Measurements from ENCODE around the gene TMEM37.
A peak's percentile ranks its signal among the peaks of the same experiment; 100 is the strongest.

TMEM37 gene

DNA sequence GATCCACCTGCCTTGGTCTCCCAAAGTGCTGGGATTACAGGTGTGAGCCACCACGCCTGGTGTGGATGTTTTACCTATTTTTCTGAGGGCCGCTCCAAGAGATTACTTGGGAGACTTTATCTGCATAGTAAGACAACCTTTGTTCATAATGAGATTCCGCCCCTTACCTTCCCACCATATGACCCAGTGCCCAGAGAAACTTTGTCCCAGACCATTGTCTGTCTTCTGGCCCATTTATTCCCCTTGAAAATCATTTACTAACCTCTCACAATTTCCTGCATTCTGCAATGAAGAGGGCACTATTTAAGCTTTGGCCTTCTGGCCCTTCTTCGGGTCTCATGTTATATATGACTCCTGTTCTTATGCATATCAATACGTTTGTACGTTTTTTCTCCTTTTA, 13.7 kb upstream of the TMEM37 start:
- no peak for DNase-seq (ENCODE audit: low spot score)

DNA sequence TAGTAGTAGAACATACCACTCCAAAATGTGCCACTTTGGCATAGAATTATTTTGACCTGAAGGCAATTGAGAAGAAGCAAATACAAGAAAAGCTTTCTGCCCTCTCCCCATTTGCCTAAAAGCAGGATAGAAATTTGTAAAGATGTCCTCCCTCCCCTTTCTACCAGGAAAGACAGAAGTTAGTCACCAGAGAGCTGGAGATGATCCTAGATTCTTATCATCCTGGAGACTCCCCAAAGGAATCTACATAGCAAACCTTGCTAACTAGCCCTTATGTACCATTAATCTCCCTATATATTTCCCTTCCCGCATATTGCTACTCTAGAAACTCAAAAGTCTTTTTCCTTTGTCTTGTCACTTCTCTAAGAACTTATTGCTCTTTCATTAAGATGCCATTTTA, 12.6 kb upstream of the TMEM37 start:
- no peak for DNase-seq (ENCODE audit: low spot score)

DNA sequence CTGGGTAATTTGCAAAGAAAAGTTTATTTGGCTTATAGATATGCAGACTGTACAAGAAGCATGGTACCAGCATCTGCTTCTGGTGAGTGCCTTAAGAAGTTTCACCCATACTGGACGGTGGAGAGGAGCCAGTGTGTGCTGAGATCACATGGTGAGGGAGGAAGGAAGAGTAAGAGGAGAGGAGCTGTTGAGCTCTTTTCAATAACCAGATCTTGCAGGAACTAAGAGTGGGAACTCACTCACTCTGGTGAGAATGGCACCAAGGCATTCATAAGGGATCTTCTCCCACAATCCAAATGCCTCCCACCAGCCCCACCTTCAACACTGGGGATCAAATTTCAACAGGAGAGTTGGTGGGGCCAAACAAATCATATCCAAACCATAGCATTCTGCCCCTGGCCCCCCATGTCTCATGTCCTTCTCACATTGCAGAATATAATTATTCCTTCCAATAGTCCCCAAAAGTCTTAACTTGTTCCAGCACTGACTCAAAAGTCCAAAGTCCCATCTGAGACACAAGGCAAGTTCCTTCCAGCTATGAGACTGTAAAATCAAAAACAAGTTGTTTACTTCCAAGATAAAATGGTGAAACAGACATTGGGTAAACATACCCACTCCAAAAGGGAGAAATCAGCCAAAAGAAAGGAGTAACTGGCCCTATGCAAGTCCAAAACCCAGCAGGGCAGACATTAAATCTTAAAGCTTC, 11.7 kb upstream of the TMEM37 start:
- DNase-seq (ENCODE audit: low spot score) = no peak

DNA sequence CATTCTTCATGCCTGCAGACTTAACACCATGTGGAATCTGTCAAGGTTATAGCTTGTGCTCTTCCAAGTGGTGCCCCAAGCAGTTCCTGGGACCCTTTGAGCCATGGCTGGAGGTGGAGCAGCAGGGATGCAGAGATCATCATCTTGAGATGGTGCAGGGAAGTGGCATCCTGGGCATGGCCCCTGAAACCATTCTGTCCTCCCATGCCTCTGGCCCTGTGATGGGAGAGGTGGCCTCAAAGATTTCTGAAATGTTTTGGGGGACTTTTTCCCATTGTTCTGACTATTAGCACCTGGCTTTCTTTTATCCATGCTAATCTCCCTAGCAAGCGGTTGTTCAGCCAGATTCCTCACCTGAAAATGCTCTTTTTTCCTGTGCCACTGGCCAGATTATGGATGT, 10.3 kb upstream of the TMEM37 start:
- no peak for DNase-seq (ENCODE audit: low spot score)

DNA sequence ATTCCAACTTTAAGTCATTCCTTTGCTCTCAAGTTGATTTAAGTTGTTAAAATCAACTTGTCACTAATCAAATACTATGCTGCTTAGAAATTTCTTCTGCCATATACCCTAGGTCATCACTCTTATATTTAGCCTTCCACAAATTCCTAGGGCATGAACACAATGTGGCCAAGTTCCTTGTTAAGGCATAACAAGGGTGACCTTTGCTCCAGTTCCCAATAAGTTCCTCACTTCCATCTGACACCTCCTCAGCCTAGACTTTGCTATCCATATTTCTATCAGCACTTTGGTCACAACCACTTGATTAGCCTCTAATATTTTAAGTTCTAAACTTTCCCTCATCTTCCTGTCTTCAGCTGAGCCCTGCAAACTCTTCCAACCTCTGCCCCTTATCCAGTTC, 9.9 kb upstream of the TMEM37 start:
- DNase-seq (ENCODE audit: low spot score) = no peak

DNA sequence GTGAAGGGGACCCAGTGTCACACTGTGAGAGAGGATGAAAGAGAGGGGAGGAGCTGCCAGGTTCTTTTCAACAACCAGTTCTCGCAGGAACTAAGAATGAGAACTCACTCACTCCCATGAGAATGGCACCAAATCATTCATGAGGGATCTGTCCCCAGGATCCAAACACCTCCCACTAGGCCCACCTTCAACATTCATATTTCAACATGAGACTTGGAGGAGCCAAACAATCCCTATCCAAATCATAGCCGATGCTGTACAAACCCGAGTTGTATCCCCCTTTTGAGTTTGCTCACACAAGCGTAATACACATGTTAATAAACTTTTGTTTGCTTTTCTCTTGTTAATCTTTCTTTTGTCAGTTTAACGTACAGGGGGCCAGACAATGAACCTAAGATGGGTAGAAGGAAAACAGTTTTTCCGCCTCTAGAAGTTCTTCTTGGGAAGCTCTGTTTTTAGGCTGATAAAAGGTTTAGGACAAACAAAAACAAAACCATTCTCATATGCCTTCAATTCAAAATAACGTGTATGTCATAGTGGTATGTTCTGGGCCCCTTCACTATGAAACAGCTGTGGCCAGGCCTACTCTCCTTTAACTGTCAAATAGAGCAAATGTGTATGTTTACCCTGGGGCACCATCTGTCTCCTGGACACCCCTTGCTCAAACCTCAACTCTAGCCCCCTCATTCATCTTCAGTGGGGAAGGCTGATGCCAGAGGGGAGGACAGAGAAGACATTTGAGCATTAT, 9.1 kb upstream of the TMEM37 start:
- DNase-seq (ENCODE audit: low spot score) = no peak

DNA sequence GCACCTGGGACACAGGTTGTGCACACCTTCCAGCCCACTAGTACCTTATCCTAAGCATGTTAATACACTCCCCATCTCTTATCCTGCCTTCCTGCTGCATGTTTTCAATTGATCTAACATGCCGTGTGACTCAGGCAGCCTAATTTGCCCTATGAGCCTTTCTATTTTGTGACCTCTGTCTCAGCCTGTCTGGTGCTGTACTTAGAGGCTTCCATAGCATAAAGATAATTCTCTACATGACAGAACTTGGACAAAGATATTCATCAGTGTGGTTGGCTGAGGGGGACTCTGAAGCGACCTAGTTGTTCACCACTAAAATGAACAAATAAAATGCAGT, 8.6 kb upstream of the TMEM37 start:
- no peak for DNase-seq (ENCODE audit: low spot score)

DNA sequence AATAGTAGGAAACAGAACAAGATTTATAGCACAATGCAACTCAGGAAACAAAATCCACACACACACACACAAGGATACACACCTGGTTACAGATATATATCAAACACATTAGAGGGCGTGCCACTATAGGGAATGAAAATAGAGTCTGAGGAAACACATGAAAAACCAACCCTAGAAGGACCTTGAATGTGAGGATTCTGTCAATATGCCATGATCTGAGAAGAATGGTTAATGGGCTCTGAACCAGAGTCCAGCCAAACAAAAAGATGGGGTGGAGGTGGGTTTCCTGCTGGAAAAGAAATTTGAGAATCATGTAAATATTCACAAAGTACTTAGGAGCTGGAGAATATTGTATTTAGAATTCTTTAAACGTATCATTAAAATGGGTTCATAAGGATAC, 7.8 kb upstream of the TMEM37 start:
- DNase-seq (ENCODE audit: low spot score) = no peak

DNA sequence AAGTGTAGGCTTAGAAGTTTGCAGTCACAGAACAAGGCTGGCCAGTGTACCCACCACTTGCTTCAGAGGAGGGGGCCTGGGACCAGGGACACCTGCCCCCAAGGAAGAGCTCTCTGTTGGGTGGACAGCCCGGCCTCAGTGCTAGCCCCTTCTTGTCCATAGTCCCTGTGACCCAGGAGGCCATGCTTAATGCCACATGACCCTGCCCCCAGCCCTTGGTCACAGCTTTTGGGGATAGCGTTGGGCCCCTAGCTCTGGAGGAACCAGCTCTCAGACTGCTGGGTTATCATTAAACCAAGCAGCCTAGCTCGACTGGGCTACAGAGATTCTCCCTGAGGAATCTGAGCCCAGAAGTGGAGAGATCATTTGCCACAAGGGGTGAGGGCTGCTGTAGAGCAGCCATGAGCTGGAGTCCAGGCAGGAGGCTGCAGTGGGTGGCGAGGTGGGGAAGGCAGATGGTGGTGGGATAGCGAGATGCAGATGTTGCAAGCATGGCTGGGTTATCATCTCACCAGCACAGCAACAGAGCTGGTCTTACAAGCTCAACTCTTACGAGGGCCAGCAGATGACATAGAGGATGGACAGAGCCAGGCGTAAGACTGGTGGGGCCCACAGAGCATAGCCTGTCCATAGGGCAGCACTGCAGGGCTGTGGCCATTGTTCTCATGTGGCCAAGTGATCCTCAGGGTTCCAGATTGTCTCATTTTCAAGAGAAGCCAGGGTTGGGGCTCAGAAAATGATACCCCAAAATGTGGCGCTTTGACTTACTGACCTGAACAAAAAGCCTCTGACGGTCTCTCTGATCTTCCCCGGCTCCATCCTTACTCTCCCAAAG, 7.2 kb upstream of the TMEM37 start:
- no peak for DNase-seq (ENCODE audit: low spot score)

DNA sequence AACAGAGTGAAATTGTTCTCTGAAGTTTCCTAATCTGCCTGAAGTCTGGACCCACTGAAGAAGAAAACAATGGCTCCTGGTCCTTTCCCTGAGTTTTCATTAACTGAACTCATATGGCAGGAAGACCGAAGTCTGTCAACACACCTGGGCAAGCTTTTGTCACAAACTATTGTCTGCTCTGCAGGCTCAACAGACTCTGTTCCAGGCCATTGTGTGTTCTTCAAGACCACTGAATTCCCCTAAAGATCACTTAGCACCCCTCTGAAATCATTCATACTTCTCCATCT, 6.6 kb upstream of the TMEM37 start:
- DNase-seq (ENCODE audit: low spot score) = no peak

DNA sequence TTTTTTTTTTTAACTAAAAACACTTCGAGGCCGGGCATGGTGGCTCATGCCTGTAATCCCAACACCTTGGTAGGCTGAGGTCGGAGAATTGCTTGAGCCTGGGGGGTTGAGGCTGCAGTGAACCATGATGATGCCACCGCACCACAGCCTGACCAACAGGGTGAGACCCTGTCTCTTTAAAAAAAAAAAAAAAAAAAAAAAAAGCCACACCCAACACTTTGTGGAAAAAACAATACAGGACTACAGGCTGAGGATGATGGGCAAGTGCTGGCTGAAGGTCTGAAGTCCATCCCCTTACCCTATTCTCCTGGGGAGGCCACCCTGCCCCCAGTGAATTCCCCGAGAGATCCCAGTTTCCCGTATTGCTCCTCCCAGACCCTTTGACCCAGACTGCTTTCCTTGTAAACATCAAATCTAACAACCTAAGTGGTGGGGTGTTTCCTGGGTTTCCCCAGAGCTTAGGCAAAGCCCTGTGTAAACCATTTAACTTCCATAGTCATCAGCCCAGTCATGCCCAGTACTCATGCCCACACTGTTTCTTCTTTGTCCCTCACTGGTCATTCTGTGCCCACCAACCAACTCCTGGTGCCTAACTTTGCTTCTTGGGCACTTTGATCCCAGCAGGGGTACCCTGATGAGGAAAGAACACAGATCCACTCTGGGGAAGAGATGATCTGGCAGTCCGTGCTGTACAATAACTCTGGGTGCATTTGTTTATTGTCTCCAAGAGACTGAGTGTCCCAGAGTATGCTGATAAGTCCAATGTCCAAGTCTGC, 5.8 kb upstream of the TMEM37 start:
- peak; percentile 73 for DNase-seq (ENCODE audit: low spot score)

DNA sequence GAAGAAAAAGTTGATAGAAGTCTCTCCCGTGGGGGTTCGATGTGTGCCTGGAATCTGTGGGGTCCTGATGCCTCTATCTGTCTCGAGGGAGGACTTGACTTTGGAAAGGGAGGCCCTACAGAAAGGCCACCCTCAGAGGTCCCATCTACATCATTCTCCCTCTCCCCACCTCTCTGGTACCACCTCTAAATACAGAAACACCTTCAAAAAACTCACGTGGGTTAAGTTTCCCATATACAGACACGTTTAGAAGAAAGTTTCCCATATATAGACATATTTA, 5.3 kb upstream of the TMEM37 start:
- DNase-seq (ENCODE audit: low spot score) = no peak

DNA sequence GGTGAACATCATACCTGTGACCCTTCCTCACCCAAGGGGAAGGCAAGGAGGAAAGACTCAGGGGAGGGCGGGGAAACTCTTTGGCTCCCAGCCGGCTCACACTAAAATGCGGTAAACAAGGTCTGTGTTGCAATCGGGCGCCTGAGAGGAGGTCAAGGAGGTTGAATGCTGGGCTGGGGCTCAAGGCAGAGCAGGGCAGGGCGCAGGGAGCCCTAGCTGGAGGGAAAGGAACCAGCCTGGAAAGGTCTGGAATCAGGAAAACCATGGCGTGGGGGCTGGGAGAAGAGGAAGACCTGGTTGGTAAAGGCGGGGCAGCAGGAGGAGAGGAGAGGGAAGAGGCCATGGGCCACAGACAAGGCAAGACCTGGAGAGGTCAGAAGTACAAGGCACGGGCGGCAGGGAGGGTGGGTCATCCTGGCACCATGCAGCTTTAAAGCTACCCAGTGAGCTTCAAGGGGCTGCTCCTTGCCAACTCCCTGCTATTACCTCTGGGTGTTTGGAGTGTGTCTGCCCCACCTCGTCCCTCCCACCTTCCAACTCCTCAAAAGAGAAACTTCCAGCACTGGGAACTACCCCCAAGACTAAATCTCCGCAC, 4.8 kb upstream of the TMEM37 start:
- DNase-seq (ENCODE audit: low spot score) = peak; percentile 68

DNA sequence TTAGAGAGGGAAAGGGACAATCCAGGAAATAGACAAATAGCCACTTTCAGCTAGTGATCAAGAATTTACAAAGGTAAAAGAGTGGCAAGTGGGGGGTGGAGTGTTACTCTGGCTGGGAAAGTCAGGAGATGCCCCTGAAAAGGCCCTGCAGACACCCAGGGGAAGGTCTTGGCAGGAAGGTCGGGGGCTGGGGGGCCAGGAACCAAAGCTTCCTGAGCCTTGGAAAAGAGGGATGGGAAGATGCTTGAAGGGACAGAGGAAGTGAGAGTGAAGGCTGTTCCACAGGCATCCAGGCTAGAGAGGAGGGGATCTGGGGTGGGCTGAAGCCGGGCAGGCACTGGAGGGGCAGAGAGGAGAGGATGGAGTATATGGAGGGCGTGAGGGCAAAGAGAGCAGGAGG, 3.9 kb upstream of the TMEM37 start:
- no peak for DNase-seq (ENCODE audit: low spot score)

DNA sequence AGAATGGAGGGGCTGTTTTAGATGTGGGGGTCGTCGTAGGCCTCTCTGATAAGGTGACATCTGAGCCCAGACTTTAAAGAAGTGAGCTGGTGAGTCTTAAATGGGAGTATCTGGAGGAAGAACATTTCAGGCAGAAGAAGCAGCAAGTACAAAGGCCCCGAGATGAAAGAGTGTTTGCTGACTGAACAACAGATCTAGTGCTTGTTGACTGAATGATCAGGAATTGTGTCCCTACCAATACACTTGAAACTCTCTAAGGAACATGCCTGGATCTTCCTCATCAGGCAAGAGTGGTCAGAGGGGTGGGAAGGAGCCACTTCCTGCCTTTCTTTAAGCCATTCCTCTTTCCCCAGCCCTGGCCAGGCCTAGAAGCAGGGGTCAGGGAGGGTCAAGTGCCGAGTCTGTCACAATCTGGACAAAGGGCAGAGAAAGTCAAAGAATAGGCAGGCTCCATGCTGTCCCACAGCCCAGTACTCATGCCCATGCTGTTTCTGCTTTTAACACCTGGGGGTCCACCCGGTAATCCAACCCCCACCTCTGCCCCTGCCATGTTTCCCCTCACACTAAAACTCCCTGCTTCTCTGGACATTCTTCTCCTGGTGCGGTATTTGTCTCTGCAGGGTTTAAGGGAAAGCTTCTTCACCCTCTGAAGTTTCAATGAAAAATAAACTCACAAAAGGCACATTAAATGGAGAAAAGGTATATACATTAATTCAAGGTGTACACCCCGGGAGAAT, 3.0 kb upstream of the TMEM37 start:
- DNase-seq (ENCODE audit: low spot score) = no peak

DNA sequence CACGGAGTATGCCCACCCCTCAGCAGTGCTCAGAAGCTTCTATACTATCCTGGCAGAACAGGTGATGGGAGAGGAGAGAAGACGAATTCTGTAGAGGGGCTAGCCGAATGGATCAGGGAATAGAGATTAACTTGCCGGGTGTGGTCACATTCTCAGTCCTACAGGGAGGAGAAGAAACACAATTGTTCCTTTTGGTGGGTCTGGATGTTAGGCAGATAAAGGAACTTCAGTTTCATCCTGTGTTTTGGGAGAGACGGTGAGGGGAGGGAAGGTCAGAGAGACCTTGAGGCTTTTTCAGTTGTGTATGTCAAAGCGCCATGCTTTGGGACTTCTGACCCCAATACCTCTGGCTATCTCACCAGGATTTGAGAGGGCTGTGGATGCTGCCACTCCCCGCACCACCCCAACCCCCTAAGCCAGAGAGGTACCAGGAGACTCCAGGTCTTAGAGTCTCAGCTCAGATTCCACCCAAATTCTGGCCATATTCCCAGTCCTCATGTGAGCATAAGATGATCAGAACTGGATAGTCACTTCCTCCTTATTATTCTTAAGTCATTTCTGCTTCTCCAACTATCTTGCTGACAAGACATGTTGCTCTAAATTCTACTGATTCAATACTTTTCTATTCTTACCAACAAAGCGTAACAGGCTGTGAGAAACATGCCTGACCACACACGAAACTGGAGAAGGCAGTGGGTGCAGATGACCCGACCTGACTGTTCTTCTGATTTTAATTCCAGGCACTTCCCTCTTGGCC, 2.3 kb upstream of the TMEM37 start:
- DNase-seq (ENCODE audit: low spot score) = no peak

DNA sequence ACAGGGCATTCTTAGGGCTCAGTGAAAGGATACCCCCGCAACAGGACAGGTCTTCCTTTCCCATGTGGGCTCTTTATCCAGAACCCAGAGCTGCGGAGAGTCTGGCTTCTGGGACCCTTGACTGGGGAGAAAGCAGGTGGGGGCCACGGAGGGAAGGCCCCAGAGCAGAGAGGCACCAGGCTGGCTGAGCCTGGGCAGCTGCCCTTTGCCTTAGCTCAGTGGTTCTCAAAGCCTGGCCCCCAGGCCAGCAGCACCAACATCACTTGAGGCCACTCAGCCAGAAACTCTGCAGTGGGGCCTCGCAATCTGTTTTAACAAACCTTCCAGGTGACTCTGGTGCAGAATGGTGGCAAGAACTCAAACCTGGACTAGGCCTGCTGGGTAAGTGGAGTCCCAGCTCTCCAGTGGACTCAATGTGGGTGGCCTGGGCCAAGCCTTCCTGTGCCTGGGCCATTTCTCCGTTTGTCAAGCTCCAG, 1.6 kb upstream of the TMEM37 start:
- DNase-seq (ENCODE audit: low spot score) = no peak

DNA sequence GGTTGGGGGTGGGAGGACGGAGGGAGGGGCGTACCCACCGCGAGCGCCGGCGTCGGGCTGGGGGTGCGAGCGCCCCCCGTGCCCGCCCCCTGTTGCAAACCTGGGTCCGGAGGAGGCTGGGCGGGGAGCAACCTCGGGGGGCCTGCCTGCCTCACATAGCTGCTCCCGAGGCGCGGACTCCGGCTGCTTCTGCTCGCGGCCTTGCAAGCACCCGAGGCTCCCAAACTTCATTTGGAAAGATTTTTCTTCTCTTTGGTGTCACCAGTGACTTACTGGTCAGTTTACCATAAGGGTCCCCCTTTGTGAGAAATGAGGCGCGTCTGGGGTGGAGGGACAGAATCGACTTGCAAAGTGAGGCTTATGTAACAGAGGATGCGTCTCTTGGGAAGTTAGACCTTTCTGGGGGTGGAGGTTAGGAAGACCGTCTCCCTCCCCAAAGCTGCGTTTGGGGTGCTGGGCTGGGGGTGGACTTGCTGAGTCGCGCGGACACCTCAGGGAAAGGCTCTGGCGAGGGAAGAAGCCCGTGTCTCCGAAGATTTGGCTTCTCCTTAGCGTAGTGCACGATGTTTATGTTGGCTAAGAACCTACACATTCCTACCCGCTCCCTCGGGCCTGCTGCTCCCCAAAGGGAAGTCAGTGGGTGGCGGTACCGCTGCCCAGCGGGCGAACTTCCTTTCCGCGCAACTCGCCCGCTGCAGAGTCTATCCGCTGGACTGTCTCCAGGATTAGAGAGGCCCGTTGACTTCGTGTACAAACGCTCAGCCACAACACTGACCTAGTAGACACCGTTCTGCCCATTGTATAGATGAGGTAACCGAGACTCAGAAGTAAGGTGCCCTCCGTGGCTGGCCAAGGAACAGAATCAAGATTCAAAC, 559 bp downstream of the TMEM37 start:
- DNase-seq (ENCODE audit: low spot score) = no peak

DNA sequence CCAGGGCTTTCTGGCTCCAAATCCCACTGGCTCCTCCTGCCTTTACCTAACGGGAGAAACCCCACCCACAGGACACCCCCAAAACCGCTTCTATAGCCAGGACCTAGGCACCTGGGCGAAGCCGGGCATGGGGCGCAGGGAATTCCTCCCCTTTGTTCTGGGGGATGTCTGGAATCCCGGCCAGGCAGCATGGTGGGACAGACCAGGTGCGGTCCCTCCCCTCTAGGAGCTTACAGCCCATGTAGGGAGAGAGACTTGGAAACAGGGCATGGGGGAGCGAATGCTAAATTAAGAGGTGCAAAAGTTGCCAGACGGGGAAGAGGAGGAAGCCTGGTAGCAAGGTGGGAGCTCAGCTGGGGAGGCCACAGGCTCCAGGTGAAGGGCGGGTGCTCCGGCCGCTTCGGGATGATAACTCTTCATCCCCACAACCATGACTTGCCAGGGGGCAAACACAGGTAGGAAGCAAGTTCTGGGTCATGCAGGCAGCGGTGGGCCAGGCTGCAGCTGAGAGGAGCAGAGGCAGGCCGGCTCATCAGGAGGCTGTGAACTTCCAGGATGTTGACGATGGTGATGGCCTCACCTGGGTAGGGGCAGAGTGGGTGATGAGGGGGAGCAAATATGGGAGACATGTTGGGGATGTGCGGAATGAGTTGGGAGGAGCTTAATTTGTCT, 1.3 kb downstream of the TMEM37 start:
- DNase-seq (ENCODE audit: low spot score) = no peak

Measured in HuH-7 (cell line).